CD4-positive, alpha-beta T cell (primary cell): Measurements from ENCODE around the gene TSHZ2. TPM values are rescaled to one million over a fixed set of nuclear protein-coding genes. Genes with fewer than 3 reads are reported as not detected.

Source experiments
- ATAC-seq: fragments of 200-7000 bp; cut with Tn5 transposase; one replicate; pipeline ENCODE4 v1.10.0; 2022; ENCODE audit warnings: mild to moderate bottlenecking; ENCODE audit not compliant: poor library complexity
- CTCF ChIA-PET: fragments of 350-600 bp; sonication (Branson Sonifier 250); formaldehyde crosslinking; loops from one replicate; lab custom pipeline; 2021; ENCODE audit warnings: antibody characterized with exemption, inconsistent platforms; lab: Charles Lee
- POLR2A ChIA-PET: fragments of 350-600 bp; sonication (Branson Sonifier 250); formaldehyde crosslinking; loops from one replicate; lab custom pipeline; 2021; ENCODE audit warnings: antibody characterized with exemption, inconsistent platforms; lab: Charles Lee
- DNase-seq, 14 experiments: peaks; one replicate each; pipeline ENCODE4 v3.0.0-alpha.2; 2013 to 2020; ENCODE audit warnings: mixed read lengths in 2 of 14
- H3K27ac ChIP-seq, 2 donors: one replicate each; pipeline versions ENCODE4 v1.5.1 to v1.7.0; 2013; ENCODE audit warnings: low read length in 2 of 2, low read depth in 1 of 2, mild to moderate bottlenecking in 1 of 2
- H3K27me3 ChIP-seq, 2 experiments: 1 replicate in 1 of 2; 2 replicates in 1 of 2; pipeline versions ENCODE4 v1.6.1 to v1.7.0; 2013; ENCODE audit warnings: low read length in 2 of 2, control low read depth in 1 of 2, mild to moderate bottlenecking in 1 of 2, moderate library complexity in 1 of 2; ENCODE audit not compliant: insufficient read depth in 2 of 2, control insufficient read depth in 1 of 2
- H3K36me3 ChIP-seq: one replicate; pipeline ENCODE4 v1.6.1; 2013; ENCODE audit warnings: low read length, control low read depth; ENCODE audit not compliant: insufficient read depth
- H3K4me1 ChIP-seq: one replicate; pipeline ENCODE4 v1.6.1; 2013; ENCODE audit warnings: low read length, control low read depth; ENCODE audit not compliant: insufficient read depth
- H3K4me3 ChIP-seq: one replicate; pipeline ENCODE4 v1.5.1; 2013; ENCODE audit warnings: mild to moderate bottlenecking, low read length, moderate library complexity
- H3K9me3 ChIP-seq, 2 experiments: 1 replicate in 1 of 2; 2 replicates in 1 of 2; pipeline versions ENCODE4 v1.6.1 to v1.7.0; 2013; ENCODE audit warnings: low read length in 2 of 2, mild to moderate bottlenecking in 2 of 2, control low read depth in 1 of 2, moderate library complexity in 1 of 2; ENCODE audit not compliant: control insufficient read depth in 1 of 2, insufficient read depth in 1 of 2
- H3K27ac Mint-ChIP-seq: one replicate; pipeline ENCODE4 v1.8.0; 2020; ENCODE audit warnings: mixed read lengths
- H3K27me3 Mint-ChIP-seq: one replicate; pipeline ENCODE4 v1.8.0; 2021; ENCODE audit warnings: mixed read lengths
- H3K36me3 Mint-ChIP-seq: one replicate; pipeline ENCODE4 v1.8.0; 2021; ENCODE audit warnings: low read depth, mixed read lengths
- H3K4me1 Mint-ChIP-seq: one replicate; pipeline ENCODE4 v1.8.0; 2021; ENCODE audit warnings: low read depth, mixed read lengths
- H3K4me3 Mint-ChIP-seq: one replicate; pipeline ENCODE4 v1.8.0; 2020; ENCODE audit warnings: mild to moderate bottlenecking, mixed read lengths
- H3K9me3 Mint-ChIP-seq: one replicate; pipeline ENCODE4 v1.8.0; 2020; ENCODE audit warnings: mixed read lengths
- CTCF ChIP-seq: fragments of 200-600 bp; IDR thresholded peaks from one replicate; pipeline ENCODE4 v1.8.0; 2022; ENCODE audit warnings: antibody characterized with exemption, mild to moderate bottlenecking
- intact Hi-C, 2 experiments: fragments of 100-400 bp; cut with DNase I in 1 of 2; cut with micrococcal nuclease in 1 of 2; formaldehyde crosslinking; loops; one replicate each; pipeline versions ENCODE4 v1.15.1 to v1.9.0; 2023 to 2025; cut with DNase I, micrococcal nuclease
- total RNA-seq, 174 experiments: library from RNA in 2 of 174; stranded (reverse) in 2 of 174; gene quantifications; one replicate each; pipeline ENCODE4 v1.2.3 and lab custom pipeline; 2021 to 2026

The TSHZ2 gene
- total RNA-seq, 2 experiments from 2014 or later: 26.1 to 27.4 TPM

- intact Hi-C loops: no loop called here
- TF ChIP-seq CTCF: no peak
- no peak overlapping the region for H3K4me3 ChIP-seq
- CTCF ChIA-PET: no interaction called here
- no peaks in the 10 kb centered on the region for H3K36me3 ChIP-seq
- no peak overlapping the region for H3K27ac ChIP-seq
- H3K4me1 ChIP-seq: no peaks in the 10 kb centered on the region
- Mint-ChIP-seq H3K36me3 (peaks cover 7% of the 10 kb centered on the region), H3K4me3 (no peak overlapping the region), H3K27ac (no peak overlapping the region), H3K4me1 (no peaks in the 10 kb centered on the region), H3K9me3 (no peaks in the 10 kb centered on the region), H3K27me3 (no peaks in the 10 kb centered on the region)
- no peak for ATAC-seq
- no peak for DNase-seq
- no peaks in the 10 kb centered on the region for H3K9me3 ChIP-seq
- POLR2A ChIA-PET: no interaction called here
- no peaks in the 10 kb centered on the region for H3K27me3 ChIP-seq
Observed at GRCh38 chr20:53362736-53363135, 390.6 kb downstream of the TSHZ2 start.

DNA sequence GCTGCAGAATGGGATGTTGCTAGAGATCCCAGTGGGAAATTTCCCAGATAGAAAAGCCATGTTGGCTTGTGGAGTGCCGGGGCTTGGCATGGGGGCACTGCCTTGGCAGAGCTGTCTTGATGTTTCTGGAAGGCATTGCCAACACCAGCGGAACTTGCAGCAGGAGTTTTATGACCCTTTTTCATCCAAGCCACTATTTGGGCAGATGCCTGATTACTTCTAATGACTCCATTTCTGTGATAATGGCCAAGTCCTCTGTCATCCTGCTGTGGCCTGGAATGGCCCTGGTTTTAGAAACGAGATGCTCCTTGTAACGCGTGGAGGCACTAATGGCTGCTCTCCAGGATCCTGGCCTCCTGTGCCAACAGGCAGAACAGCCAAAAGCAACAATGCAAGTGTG is 392.5 kb downstream of the TSHZ2 start:
- no peaks in the 10 kb centered on the region for H3K9me3 Mint-ChIP-seq
- CTCF ChIA-PET: no interaction called here

DNA sequence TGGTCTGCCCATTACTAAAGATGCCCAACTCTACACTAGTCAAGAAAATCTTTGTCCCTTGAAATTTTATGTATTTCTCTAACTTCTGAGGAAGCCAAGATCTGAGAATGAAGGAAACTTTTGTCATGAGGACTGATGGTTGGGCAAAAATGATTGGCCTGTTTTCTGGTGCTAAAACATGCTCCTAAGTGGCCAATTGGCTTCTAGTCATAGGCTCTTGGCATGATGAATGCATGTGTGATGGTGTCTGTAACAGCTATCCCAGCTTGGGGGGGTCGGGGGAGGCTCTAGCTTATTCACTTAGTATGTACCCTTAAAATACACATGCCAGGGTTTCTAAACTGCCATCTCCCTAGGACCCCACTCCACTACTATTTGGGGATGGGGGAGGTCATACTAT is 392.9 kb downstream of the TSHZ2 start:
- POLR2A ChIA-PET: no interaction called here
- Histone ChIP-seq H3K27ac (no peak overlapping the region), H3K4me3 (no peak overlapping the region), H3K36me3 (no peaks in the 10 kb centered on the region), H3K27me3 (no peaks in the 10 kb centered on the region), H3K4me1 (no peaks in the 10 kb centered on the region), H3K9me3 (no peaks in the 10 kb centered on the region)
- no peaks in the 10 kb centered on the region for H3K27me3 Mint-ChIP-seq
- peaks cover 5% of the 10 kb centered on the region for H3K4me1 Mint-ChIP-seq
- no peak overlapping the region for H3K27ac Mint-ChIP-seq
- no peaks in the 10 kb centered on the region for H3K36me3 Mint-ChIP-seq
- CTCF ChIA-PET: no interaction called here
- no peak overlapping the region for H3K4me3 Mint-ChIP-seq
- DNase-seq (no peak), ATAC-seq (no peak)
- intact Hi-C loops: no loop called here
- H3K9me3 Mint-ChIP-seq: no peaks in the 10 kb centered on the region
- no peak for TF ChIP-seq CTCF

More for the DNA sequence above, 392.5 kb downstream of the TSHZ2 start:
- Mint-ChIP-seq H3K4me1 (peaks cover 5% of the 10 kb centered on the region), H3K36me3 (no peaks in the 10 kb centered on the region), H3K27me3 (no peaks in the 10 kb centered on the region), H3K27ac (no peak overlapping the region), H3K4me3 (no peak overlapping the region)
- no peaks in the 10 kb centered on the region for H3K4me1 ChIP-seq
- POLR2A ChIA-PET: no interaction called here
- intact Hi-C loops: no loop called here
- H3K27me3 ChIP-seq: no peaks in the 10 kb centered on the region
- H3K27ac ChIP-seq: no peak overlapping the region
- no peak for ATAC-seq
- no peaks in the 10 kb centered on the region for H3K9me3 ChIP-seq
- H3K4me3 ChIP-seq: no peak overlapping the region
- no peaks in the 10 kb centered on the region for H3K36me3 ChIP-seq
- no peak for TF ChIP-seq CTCF
- no peak for DNase-seq
